GM18507 (cell line): ENCODE data around the gene POLH.
A peak's percentile ranks its signal among the peaks of the same experiment; 100 is the strongest.

ENCODE experiments used
- DNase-seq: peaks from one replicate; pipeline ENCODE4 v3.0.0; 2011; ENCODE audit warnings: low read depth; ENCODE audit not compliant: insufficient read length; ENCODE audit errors: extremely low spot score
- FAIRE-seq: peaks from 2 replicates; lab custom pipeline; 2011; peaks lifted over from hg19 to GRCh38; lab: Jason Lieb, UNC

The POLH gene

DNA sequence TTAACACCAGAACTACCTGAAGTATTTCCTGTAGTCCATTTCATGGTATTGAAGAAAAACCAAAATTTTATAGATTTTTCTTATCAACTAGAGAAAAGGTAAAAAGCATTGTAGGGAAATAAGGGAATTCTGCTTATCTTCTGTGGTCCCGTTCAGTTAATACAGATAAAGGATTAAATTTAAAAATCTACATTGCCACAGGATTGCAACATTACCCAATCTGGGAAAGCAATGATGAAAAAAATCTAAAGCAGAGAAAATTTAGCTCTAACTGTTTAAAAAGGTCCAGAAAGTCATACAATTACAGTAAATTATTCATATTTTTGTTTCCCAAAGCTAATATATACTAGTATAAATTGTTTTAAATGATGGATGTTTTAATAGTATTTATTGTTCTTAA, 18.0 kb downstream of the POLH start:
- DNase-seq (no peak), FAIRE-seq (no peak)

GRCh38 chr6:43600595-43600994, 24.6 kb downstream of the POLH start:
- FAIRE-seq: no peak

DNA sequence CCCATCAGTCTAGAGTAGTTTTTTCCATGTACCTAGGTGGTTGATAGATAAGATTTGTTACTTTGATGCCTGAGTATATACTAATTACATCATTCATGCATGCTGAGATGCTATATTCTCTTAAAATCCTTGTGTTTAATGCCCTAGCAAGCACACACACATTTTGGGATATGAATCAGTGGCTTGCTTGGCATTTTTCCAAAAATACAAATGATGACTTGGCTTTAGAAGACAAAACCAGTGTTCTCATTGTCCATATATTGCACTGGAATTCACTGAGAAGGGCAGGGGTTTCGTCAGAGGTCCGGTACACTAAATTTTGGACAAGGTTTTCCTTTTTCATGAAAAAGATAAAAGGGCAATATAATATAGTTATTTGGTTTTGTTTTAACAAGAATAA, 28.2 kb downstream of the POLH start:
- DNase-seq (no peak), FAIRE-seq (no peak)

More at GRCh38 chr6:43600595-43600994, 24.6 kb downstream of the POLH start:
- no peak for DNase-seq

GRCh38 chr6:43606019-43606418, 30.0 kb downstream of the POLH start:
- DNase-seq: no peak
- no peak for FAIRE-seq

GRCh38 chr6:43608310-43608763, 32.4 kb downstream of the POLH start:
- DNase-seq (no peak), FAIRE-seq (peak; percentile 74)

DNA sequence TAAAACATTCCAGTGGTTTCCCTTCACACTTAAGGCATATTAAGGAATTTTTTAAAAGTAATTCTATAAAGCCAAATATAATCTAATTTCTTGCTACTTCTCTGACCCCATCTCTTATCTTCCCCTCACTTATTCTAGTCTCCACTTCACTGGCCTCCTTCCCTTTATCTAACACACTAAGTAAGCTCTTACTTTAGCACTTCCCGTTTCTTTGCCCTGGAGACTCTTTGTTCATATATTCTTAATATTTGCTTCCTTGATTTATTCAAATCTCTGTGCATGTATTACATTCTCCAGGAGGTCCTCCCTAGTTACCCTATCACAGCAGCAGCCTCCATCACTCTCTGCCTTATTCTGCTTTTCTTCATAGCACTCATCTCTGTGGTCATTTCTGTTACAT, 32.8 kb downstream of the POLH start:
- no peak for DNase-seq
- FAIRE-seq: no peak

DNA sequence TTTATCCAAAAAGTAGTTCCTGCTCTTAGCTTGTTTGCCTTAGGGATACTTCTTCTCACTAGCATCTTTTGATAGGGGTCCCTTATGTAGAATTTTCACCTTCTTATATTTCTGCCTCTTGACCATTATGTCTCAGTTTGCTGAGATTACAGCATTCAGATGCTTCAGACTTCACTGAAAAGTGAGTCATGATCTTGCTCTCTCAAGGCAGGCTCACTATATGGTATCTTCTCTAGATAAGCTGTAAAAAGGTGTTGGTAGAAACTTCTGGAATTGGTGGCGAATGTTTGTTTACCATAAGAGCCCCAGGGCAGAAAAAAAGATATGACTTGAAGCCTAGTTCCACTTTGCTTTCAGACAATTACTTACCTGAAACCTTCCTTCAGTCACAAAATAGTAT, 33.4 kb downstream of the POLH start:
- no peak for FAIRE-seq
- no peak for DNase-seq

GRCh38 chr6:43610431-43610830, 34.4 kb downstream of the POLH start:
- no peak for DNase-seq
- FAIRE-seq: no peak

DNA sequence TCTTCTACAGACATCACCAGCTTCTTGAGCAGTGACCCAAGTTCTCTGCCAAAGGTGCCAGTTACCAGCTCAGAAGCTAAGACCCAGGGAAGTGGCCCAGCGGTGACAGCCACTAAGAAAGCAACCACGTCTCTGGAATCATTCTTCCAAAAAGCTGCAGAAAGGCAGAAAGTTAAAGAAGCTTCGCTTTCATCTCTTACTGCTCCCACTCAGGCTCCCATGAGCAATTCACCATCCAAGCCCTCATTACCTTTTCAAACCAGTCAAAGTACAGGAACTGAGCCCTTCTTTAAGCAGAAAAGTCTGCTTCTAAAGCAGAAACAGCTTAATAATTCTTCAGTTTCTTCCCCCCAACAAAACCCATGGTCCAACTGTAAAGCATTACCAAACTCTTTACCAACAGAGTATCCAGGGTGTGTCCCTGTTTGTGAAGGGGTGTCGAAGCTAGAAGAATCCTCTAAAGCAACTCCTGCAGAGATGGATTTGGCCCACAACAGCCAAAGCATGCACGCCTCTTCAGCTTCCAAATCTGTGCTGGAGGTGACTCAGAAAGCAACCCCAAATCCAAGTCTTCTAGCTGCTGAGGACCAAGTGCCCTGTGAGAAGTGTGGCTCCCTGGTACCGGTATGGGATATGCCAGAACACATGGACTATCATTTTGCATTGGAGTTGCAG, 37.9 kb downstream of the POLH start:
- DNase-seq (no peak), FAIRE-seq (no peak)

DNA sequence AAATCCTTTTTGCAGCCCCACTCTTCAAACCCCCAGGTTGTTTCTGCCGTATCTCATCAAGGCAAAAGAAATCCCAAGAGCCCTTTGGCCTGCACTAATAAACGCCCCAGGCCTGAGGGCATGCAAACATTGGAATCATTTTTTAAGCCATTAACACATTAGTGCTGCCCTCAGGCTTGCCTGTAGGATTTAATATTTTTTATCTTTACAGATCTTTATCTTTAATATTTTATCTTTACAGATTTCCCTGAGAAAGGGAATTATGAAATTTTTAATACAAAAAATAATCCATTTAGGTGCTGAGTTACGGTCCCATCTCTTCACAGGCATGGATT, 38.4 kb downstream of the POLH start:
- FAIRE-seq: no peak

GRCh38 chr6:43616725-43617472, 40.9 kb downstream of the POLH start:
- FAIRE-seq (no peak), DNase-seq (no peak)

More for the DNA sequence above, 38.4 kb downstream of the POLH start:
- DNase-seq: no peak

GRCh38 chr6:43621078-43621835, 45.3 kb downstream of the POLH start:
- FAIRE-seq: no peak
- no peak for DNase-seq

DNA sequence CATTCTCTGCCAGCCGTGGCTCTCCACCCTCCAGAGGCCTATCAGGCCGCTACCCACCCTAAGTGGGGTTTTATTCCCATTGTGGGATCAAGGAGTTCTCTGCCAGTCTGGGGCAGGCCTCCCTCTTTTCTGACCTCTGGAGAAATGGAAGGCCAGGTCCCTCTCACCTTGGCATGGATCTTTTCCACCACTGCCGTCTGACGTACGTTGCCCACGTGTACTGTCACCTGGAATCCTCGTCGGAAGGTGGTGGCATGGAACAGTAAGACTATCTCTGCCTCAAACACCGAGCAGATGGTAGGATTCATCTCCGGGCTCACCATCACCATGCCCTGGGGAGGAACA, 45.8 kb downstream of the POLH start:
- FAIRE-seq (no peak), DNase-seq (no peak)

GRCh38 chr6:43622541-43622940, 46.6 kb downstream of the POLH start:
- no peak for FAIRE-seq

DNA sequence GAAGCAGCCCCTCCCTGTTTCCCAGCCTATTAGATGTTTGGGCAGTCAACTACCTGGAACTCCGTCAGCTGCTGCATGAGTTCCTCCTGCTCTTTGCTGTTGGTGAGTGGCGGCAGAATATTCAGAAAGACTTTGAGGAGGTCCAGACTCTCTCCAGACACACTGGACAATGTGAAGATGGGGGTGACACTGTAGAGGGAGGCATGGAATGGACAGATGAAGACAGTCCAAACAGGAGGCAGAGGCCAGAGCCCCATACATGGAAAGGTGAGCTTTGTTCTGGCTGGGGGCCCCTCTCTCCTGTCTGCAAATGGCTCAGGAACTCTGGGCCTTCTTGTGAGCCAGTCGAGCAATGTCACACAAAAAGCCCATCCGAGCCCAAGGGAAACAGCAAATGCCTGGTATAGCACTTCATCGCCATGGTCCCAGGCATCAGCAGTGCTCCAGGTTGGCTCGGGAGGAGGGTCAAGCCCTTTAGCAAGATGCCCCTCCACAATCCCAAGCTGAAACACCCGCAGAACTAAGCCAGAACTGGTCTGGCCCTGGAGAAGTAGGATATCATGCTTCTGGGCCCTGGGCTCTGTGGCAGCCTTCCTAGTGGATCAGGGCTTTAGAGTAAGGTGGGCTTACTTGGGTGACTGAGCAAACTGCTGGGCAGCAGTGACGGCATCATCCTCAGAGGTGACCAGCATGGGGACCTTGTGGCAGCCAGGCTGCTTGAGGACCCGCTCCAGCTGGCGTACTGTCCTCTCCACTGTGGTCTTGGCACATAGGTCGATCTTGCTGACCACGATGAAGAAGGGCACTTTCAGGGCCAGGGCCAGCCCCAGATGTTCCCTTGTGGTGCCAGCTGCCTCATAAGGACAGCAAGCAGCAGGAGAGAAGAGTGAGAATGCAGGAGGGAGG, 48.1 kb downstream of the POLH start:
- DNase-seq (no peak), FAIRE-seq (no peak)

More at GRCh38 chr6:43622541-43622940, 46.6 kb downstream of the POLH start:
- no peak for DNase-seq

DNA sequence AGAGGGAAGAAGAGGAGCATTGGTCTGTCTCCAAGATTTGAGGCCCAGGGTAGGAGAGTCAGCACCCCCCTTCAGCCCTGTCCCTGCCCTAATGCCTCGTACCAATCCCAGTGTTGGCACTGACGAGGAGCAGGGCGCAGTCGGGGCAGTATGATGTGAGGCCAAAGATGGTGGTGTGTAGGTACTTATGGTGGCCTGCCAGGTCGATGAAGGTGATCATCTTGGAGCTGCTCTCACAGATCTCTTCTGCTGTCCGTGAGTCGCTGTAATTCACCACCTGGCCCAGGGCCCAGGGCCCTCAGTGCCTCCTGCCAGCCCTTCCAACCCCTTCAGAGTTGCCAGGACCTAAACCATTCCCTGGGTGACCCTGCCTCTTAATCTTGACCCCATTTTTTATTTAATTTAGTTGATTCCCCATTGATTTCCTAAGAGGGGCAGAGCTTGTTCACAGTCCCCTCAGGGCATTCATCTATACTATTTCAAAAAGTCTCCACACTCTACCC, 48.9 kb downstream of the POLH start:
- FAIRE-seq: no peak
- no peak for DNase-seq

- DNase-seq: no peak
- FAIRE-seq: no peak
Measured at GRCh38 chr6:43625393-43625992, 49.5 kb downstream of the POLH start.

- FAIRE-seq (no peak), DNase-seq (no peak)
Measured at GRCh38 chr6:43627008-43627825, 51.2 kb downstream of the POLH start.
